Muscle layer of colon (tissue), 2 donors: Measurements from ENCODE around the gene MAVS.

Source experiments
- H3K27ac ChIP-seq: one replicate; pipeline ENCODE4 v1.7.0; 2013; ENCODE audit warnings: low read depth, mild to moderate bottlenecking, low read length, moderate library complexity
- H3K27me3 ChIP-seq, 2 donors: one replicate each; pipeline ENCODE4 v1.7.0; 2013; ENCODE audit warnings: low read length in 2 of 2, mild to moderate bottlenecking in 2 of 2; ENCODE audit not compliant: insufficient read depth in 2 of 2, control insufficient read depth in 1 of 2
- H3K36me3 ChIP-seq: one replicate; pipeline ENCODE4 v1.7.0; 2013; ENCODE audit warnings: mild to moderate bottlenecking, low read length; ENCODE audit not compliant: insufficient read depth
- H3K4me1 ChIP-seq: one replicate; pipeline ENCODE4 v1.7.0; 2013; ENCODE audit warnings: mild to moderate bottlenecking, low read length; ENCODE audit not compliant: insufficient read depth
- H3K4me3 ChIP-seq, 2 donors: one replicate each; pipeline ENCODE4 v1.7.0; 2013; ENCODE audit warnings: low read length in 2 of 2, low read depth in 1 of 2, mild to moderate bottlenecking in 1 of 2, moderate library complexity in 1 of 2
- H3K9ac ChIP-seq: one replicate; pipeline ENCODE4 v1.7.0; 2013; ENCODE audit warnings: low read length
- H3K9me3 ChIP-seq: one replicate; pipeline ENCODE4 v1.7.0; 2013; ENCODE audit warnings: mild to moderate bottlenecking, low read length
- donor health status: abdominal sarcoma.
- donor health status: Adenocarcinoma of cecum.

Gene MAVS

GRCh38 chr20:3846740-3847428, at the start of gene MAVS:
Gene MAVS (plus strand): TSS chr20:3846834. CDS start chr20:3854625, 7,791 bp downstream.
- Histone ChIP-seq H3K4me3 (peak within 1 kb of the TSS; percentile 82 to 90), H3K4me1 (peaks cover 21% of the 10 kb centered on the region), H3K9me3 (no peaks in the 10 kb centered on the region), H3K27me3 (no peaks in the 10 kb centered on the region), H3K9ac (peak within 1 kb of the TSS; percentile 91), H3K27ac (peak within 1 kb of the TSS; percentile 92), H3K36me3 (no peaks in the 10 kb centered on the region)

GRCh38 chr20:3797226-3797545, 49.4 kb upstream of the MAVS start:
- peaks cover 31% of the 10 kb centered on the region for H3K36me3 ChIP-seq
- H3K27me3 ChIP-seq = no peaks in the 10 kb centered on the region
- peaks cover 41% of the 10 kb centered on the region for H3K4me1 ChIP-seq
- H3K9me3 ChIP-seq = no peaks in the 10 kb centered on the region
- peak overlapping the region; percentile 33 for H3K9ac ChIP-seq
- H3K4me3 ChIP-seq = peak overlapping the region in 1 of 2 donors; percentile 53
- H3K27ac ChIP-seq = no peak overlapping the region

GRCh38 chr20:3797592-3798372, 48.9 kb upstream of the MAVS start:
- peaks cover 41% of the 10 kb centered on the region for H3K4me1 ChIP-seq

GRCh38 chr20:3798373-3798768, 48.3 kb upstream of the MAVS start:
- Histone ChIP-seq H3K9ac (no peak overlapping the region), H3K27ac (no peak overlapping the region)

More at GRCh38 chr20:3797592-3798372, 48.9 kb upstream of the MAVS start:
- H3K9me3 ChIP-seq = no peaks in the 10 kb centered on the region
- H3K27ac ChIP-seq = no peak overlapping the region
- H3K4me3 ChIP-seq = peak overlapping the region in 1 of 2 donors; percentile 53
- H3K36me3 ChIP-seq = peaks cover 37% of the 10 kb centered on the region
- H3K9ac ChIP-seq = no peak overlapping the region
- no peaks in the 10 kb centered on the region for H3K27me3 ChIP-seq

GRCh38 chr20:3798908-3799248, 47.8 kb upstream of the MAVS start:
- Histone ChIP-seq H3K27me3 (no peaks in the 10 kb centered on the region), H3K4me3 (no peak overlapping the region), H3K9ac (no peak overlapping the region), H3K9me3 (no peaks in the 10 kb centered on the region), H3K4me1 (peaks cover 41% of the 10 kb centered on the region), H3K36me3 (peaks cover 48% of the 10 kb centered on the region), H3K27ac (no peak overlapping the region)

More at GRCh38 chr20:3798373-3798768, 48.3 kb upstream of the MAVS start:
- Histone ChIP-seq H3K9me3 (no peaks in the 10 kb centered on the region), H3K27me3 (no peaks in the 10 kb centered on the region), H3K4me3 (no peak overlapping the region), H3K4me1 (peaks cover 41% of the 10 kb centered on the region), H3K36me3 (peaks cover 43% of the 10 kb centered on the region)

- peaks cover 63% of the 10 kb centered on the region for H3K36me3 ChIP-seq
- H3K27me3 ChIP-seq = no peaks in the 10 kb centered on the region
- H3K4me1 ChIP-seq = peaks cover 35% of the 10 kb centered on the region
- no peaks in the 10 kb centered on the region for H3K9me3 ChIP-seq
- H3K4me3 ChIP-seq = no peak overlapping the region
- no peak overlapping the region for H3K9ac ChIP-seq
- H3K27ac ChIP-seq = no peak overlapping the region
Measured at GRCh38 chr20:3800256-3800877, 46.3 kb upstream of the MAVS start.

- Histone ChIP-seq H3K9me3 (no peaks in the 10 kb centered on the region), H3K36me3 (peaks cover 68% of the 10 kb centered on the region), H3K4me3 (no peak overlapping the region), H3K27ac (no peak overlapping the region), H3K27me3 (no peaks in the 10 kb centered on the region), H3K4me1 (peaks cover 39% of the 10 kb centered on the region), H3K9ac (no peak overlapping the region)
Measured at GRCh38 chr20:3800878-3801260, 45.8 kb upstream of the MAVS start.

GRCh38 chr20:3801299-3801698, 45.3 kb upstream of the MAVS start:
- H3K36me3 ChIP-seq = peaks cover 69% of the 10 kb centered on the region
- no peak overlapping the region for H3K4me3 ChIP-seq
- H3K9me3 ChIP-seq = no peaks in the 10 kb centered on the region
- H3K27me3 ChIP-seq = no peaks in the 10 kb centered on the region
- peaks cover 43% of the 10 kb centered on the region for H3K4me1 ChIP-seq
- H3K9ac ChIP-seq = no peak overlapping the region
- no peak overlapping the region for H3K27ac ChIP-seq

- Histone ChIP-seq H3K27ac (no peak overlapping the region), H3K4me1 (peaks cover 46% of the 10 kb centered on the region), H3K4me3 (no peak overlapping the region), H3K27me3 (no peaks in the 10 kb centered on the region), H3K9ac (no peak overlapping the region), H3K9me3 (no peaks in the 10 kb centered on the region), H3K36me3 (peaks cover 69% of the 10 kb centered on the region)
Measured at GRCh38 chr20:3801846-3802245, 44.8 kb upstream of the MAVS start.

- Histone ChIP-seq H3K4me1 (peaks cover 46% of the 10 kb centered on the region), H3K36me3 (peaks cover 69% of the 10 kb centered on the region), H3K9ac (no peak overlapping the region), H3K27me3 (no peaks in the 10 kb centered on the region), H3K9me3 (no peaks in the 10 kb centered on the region), H3K27ac (no peak overlapping the region), H3K4me3 (no peak overlapping the region)
Measured at GRCh38 chr20:3802524-3803239, 44.0 kb upstream of the MAVS start.

- Histone ChIP-seq H3K36me3 (peaks cover 69% of the 10 kb centered on the region), H3K27ac (no peak overlapping the region), H3K4me1 (peaks cover 46% of the 10 kb centered on the region), H3K9me3 (no peaks in the 10 kb centered on the region), H3K27me3 (no peaks in the 10 kb centered on the region), H3K4me3 (no peak overlapping the region), H3K9ac (no peak overlapping the region)
Measured at GRCh38 chr20:3803289-3803688, 43.3 kb upstream of the MAVS start.
